Adipose tissue (tissue), 3 donors: ENCODE measurements around the gene ZNF768. TPM values are rescaled to one million over a fixed set of nuclear protein-coding genes. Genes with fewer than 3 reads are reported as not detected.
"Not testable (repeated sequence)": the region's sequence is repeated elsewhere in the genome, so short reads cannot be mapped to it uniquely, and the experiment has no call there.

Experiments
- H3K27ac ChIP-seq: one replicate; pipeline ENCODE4 v1.5.1; 2013; ENCODE audit warnings: low read depth, low read length
- WGBS, 3 donors: extraction: QIAGEN DNeasy Blood & Tissue Kit; methylation state at CpG; one replicate each; pipeline ENCODE4 v1.1.7; 2013; 5-methylcytosine and 5-hydroxymethylcytosine counted together
- polyA plus RNA-seq, 3 donors: library from polyadenylated mRNA; stranded (reverse); fragments of 200-250 nt; gene quantifications; one replicate each; pipeline ENCODE4 v1.2.3, GENCODE V29; 2013
- donor health status: healthy with polysubstance abuse.
- donor health status: Bipolar disorder and iron deficiency.
- donor health status: healthy.

Gene ZNF768
- polyA plus RNA-seq, 3 donors = 17.8 to 33.9 (median 22.3) TPM

- WGBS, 3 donors = 59 to 73% (median 67%) methylated on average over 11 of the region's 11 CpGs
- no peak overlapping the region for H3K27ac ChIP-seq
Measured at GRCh38 chr16:30488764-30489605, 37.4 kb downstream of the ZNF768 start.

- 77 to 91% (median 86%) methylated on average over 7 of the region's 7 CpGs for WGBS, 3 donors
- H3K27ac ChIP-seq = no peak overlapping the region
Measured at GRCh38 chr16:30485818-30486436, 40.4 kb downstream of the ZNF768 start.

DNA sequence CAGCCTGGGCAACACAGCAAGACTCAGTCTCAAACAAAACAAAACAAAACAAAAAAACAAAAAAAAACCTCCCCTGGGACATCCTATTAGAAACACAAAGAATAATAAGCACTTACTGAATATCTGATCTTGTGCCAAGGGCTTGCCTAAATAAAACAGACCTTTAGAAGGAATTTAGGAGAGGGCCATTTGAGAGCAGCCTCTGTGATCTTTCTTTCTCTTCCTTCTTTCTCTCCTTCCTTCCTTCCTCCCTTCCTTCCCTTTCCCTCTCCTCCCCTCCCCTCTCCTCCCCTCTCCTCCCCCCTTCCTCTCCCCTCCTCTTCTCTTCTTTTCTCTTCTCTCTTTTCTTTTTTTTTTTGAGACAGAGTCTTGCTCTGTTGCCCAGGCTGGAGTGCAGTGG lies 41.5 kb downstream of the ZNF768 start:
- no peak overlapping the region for H3K27ac ChIP-seq

DNA sequence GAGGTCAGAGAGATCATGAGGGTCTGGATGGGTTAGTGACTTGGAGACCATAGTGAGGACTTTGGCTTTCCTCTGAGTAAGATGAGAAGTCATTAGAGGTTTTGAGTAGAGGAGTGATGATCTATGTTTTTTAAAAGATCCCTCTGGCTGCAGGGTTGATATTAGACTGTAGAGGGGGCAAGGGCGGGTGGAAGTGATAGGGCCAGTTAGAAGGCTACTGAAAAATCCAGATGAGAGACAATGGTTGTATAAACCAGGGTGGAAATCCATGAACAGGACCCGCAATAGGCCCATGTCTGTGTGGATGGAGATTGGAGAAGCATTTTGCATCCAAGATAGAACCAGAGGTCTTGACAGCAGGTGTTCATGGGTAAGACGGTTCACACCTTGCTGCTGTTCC lies 44.0 kb downstream of the ZNF768 start:
- 85 to 95% (median 89%) methylated on average over 3 of the region's 3 CpGs for WGBS, 3 donors
- no peak overlapping the region for H3K27ac ChIP-seq

- H3K27ac ChIP-seq = no peak overlapping the region
- 64 to 80% (median 72%) methylated on average over 5 of the region's 5 CpGs for WGBS, 3 donors
Measured at GRCh38 chr16:30481381-30481780, 45.0 kb downstream of the ZNF768 start.

GRCh38 chr16:30478766-30479478 lies 47.4 kb downstream of the ZNF768 start:
- 88 to 93% (median 89%) methylated on average over 12 of the region's 12 CpGs for WGBS, 3 donors
- no peak overlapping the region for H3K27ac ChIP-seq

DNA sequence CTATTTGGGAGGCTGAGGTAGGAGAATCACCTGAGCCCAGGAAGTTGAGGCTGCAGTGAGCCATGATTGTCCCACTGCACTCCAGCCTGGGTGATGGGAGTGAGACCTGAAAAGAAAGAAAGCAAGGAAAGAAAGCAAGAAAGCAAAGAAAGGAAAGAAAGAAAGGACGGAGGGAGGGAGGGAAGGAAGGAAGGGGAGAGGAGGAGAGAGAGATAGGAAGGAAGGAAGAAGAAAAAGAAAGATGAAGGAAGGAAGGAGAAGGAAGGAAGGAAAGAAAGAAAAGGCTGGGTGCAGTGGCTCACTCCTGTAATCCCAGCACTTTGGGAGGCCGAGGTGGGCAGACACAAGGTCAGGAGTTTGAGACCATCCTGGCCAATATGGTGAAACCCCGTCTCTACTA lies 48.6 kb downstream of the ZNF768 start:
- not testable (repeated sequence) for H3K27ac ChIP-seq
- 76 to 89% (median 77%) methylated on average over 3 of the region's 3 CpGs for WGBS, 3 donors

DNA sequence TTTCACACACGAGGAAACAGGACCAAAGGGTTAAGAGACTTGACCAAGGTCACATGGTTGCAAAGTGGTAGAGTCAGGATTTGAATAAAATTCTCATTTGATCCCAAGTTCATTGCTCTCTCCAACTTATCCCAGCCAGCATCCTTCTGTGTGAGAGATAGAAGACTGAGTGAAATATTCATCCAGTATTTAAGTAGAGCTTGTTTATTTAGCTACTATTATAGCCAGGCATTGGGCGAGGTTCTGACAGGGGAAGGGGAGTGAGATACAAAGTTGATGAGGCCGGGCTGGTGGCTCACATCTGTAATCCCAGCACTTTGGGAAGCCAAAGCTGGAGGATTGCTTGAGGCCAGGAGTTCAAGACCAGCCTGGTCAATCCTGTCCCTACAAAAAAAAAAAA lies 49.4 kb downstream of the ZNF768 start:
- WGBS, 3 donors = 59 to 72% (median 71%) methylated on average over 3 of the region's 3 CpGs
- H3K27ac ChIP-seq = no peak overlapping the region

- no peak overlapping the region for H3K27ac ChIP-seq
- WGBS, 3 donors = 86 to 90% (median 90%) methylated on average over 7 of the region's 7 CpGs
Measured at GRCh38 chr16:30474684-30475083, 51.7 kb downstream of the ZNF768 start.

- no peak overlapping the region for H3K27ac ChIP-seq
- WGBS, 3 donors = 15 to 37% (median 36%) methylated on average over 24 to 35 of the region's 35 CpGs
Measured at GRCh38 chr16:30474074-30474452, 52.3 kb downstream of the ZNF768 start.

Other genes starting within 250 kb of the ZNF768 start
- 10 to 100 TPM; 27.0 to 41.5 (median 37.5) TPM for gene CD2BP2, start 171.3 kb downstream of the ZNF768 start, polyA plus RNA-seq
- gene TBC1D10B, start 156.1 kb downstream of the ZNF768 start, polyA plus RNA-seq = 10 to 100 TPM; 12.4 to 28.2 (median 27.6) TPM
- 1 to 10 TPM in 1 of 3 donors, under 1 TPM in 1, not detected in 1; 0.98 to 1.3 TPM for gene MYL11, start 151.8 kb downstream of the ZNF768 start, polyA plus RNA-seq
- gene SEPTIN1, start 144.0 kb downstream of the ZNF768 start, polyA plus RNA-seq = 1 to 10 TPM; 1.8 to 3.9 (median 3.6) TPM
- 1 to 10 TPM; 2.4 to 3.9 (median 3.2) TPM for gene ZNF48, start 131.1 kb downstream of the ZNF768 start, polyA plus RNA-seq
- 1 to 10 TPM; 4.2 to 6.4 (median 4.9) TPM for gene ZNF771, start 119.0 kb downstream of the ZNF768 start, polyA plus RNA-seq
- gene DCTPP1, start 96.5 kb downstream of the ZNF768 start, polyA plus RNA-seq = 10 to 100 TPM; 27.5 to 29.8 (median 29.2) TPM
- 10 to 100 TPM; 25.0 to 45.0 (median 38.6) TPM for gene SEPHS2, start 80.7 kb downstream of the ZNF768 start, polyA plus RNA-seq
- gene ITGAL, start 53.8 kb downstream of the ZNF768 start, polyA plus RNA-seq = 1 to 10 TPM; 1.2 to 5.3 (median 4.3) TPM
- gene ZNF747, start 8.3 kb upstream of the ZNF768 start, polyA plus RNA-seq = 1 to 10 TPM; 3.8 to 6.1 (median 5.3) TPM
- gene ZNF764, start 31.8 kb upstream of the ZNF768 start, polyA plus RNA-seq = 1 to 10 TPM; 3.0 to 4.8 (median 3.8) TPM
- 10 to 100 TPM in 1 of 3 donors, 1 to 10 TPM in 2; 8.7 to 21.9 (median 9.7) TPM for gene ZNF688, start 45.1 kb upstream of the ZNF768 start, polyA plus RNA-seq
- gene ZNF785, start 59.1 kb upstream of the ZNF768 start, polyA plus RNA-seq = 1 to 10 TPM; 3.8 to 5.7 (median 4.4) TPM
- gene ZNF689, start 83.8 kb upstream of the ZNF768 start, polyA plus RNA-seq = 1 to 10 TPM; 3.7 to 4.2 (median 4.2) TPM
- gene PRR14, start 124.4 kb upstream of the ZNF768 start, polyA plus RNA-seq = 10 to 100 TPM; 27.8 to 54.7 (median 30.6) TPM
- gene FBRS, start 131.9 kb upstream of the ZNF768 start, polyA plus RNA-seq = 10 to 100 TPM; 17.0 to 32.2 (median 32.1) TPM
- 10 to 100 TPM in 2 of 3 donors, 1 to 10 TPM in 1; 7.3 to 16.8 (median 16.5) TPM for gene SRCAP, start 172.6 kb upstream of the ZNF768 start, polyA plus RNA-seq
- 10 to 100 TPM; 11.8 to 22.0 (median 15.2) TPM for gene PHKG2, start 221.9 kb upstream of the ZNF768 start, polyA plus RNA-seq
- 1 to 10 TPM; 1.5 to 3.8 (median 1.6) TPM for gene CFAP119, start 235.5 kb upstream of the ZNF768 start, polyA plus RNA-seq
- 10 to 100 TPM; 26.3 to 65.7 (median 39.7) TPM for gene RNF40, start 235.8 kb upstream of the ZNF768 start, polyA plus RNA-seq